ENCODE measurements around the gene TCF7L2. TPM values are rescaled to one million over a fixed set of nuclear protein-coding genes. Genes with fewer than 3 reads are reported as not detected.
A peak's percentile ranks its signal among the peaks of the same experiment; 100 is the strongest.

Gene TCF7L2
- polyA plus RNA-seq, 1 experiment, result 11.3 TPM

- no peak overlapping the region for H3K4me3 ChIP-seq (ENCODE audit: low read depth, low read length)
- CTCF ChIA-PET, result interaction anchor here (0.6 kb wide), 1 partner anchor 459 kb away, joined by 3 read pairs; no protein-coding TSS in a partner anchor
- no peak for TF ChIP-seq CTCF (IDR thresholded peaks at IDR 0.05; ENCODE audit: insufficient read depth, low read depth, low read length)
Observed at GRCh38 chr10:113026679-113027078, 76.6 kb downstream of the TCF7L2 start.

GRCh38 chr10:113027230-113027573 is 77.2 kb downstream of the TCF7L2 start:
- Histone ChIP-seq H3K36me3 (ENCODE audit: control insufficient read depth, insufficient read depth, low read length) (no peaks in the 10 kb centered on the region), H3K27me3 (ENCODE audit: control insufficient read depth, insufficient read depth, low read length) (no peaks in the 10 kb centered on the region), H3K4me3 (ENCODE audit: low read depth, low read length) (no peak overlapping the region)
- ChIA-PET POLR2A (no interaction called here), CTCF (no interaction called here)
- DNase-seq (ENCODE audit: low read depth), result no peak
- no peak for TF ChIP-seq CTCF (IDR thresholded peaks at IDR 0.05; ENCODE audit: insufficient read depth, low read depth, low read length)

More at GRCh38 chr10:113026679-113027078, 76.6 kb downstream of the TCF7L2 start:
- no peaks in the 10 kb centered on the region for H3K27me3 ChIP-seq (ENCODE audit: control insufficient read depth, insufficient read depth, low read length)
- peak; percentile 59 for DNase-seq (ENCODE audit: low read depth)
- no peaks in the 10 kb centered on the region for H3K36me3 ChIP-seq (ENCODE audit: control insufficient read depth, insufficient read depth, low read length)
- POLR2A ChIA-PET, result no interaction called here

- DNase-seq (ENCODE audit: low read depth), result no peak
- TF ChIP-seq CTCF (IDR thresholded peaks at IDR 0.05; ENCODE audit: insufficient read depth, low read depth, low read length), result no peak
- Histone ChIP-seq H3K27me3 (ENCODE audit: control insufficient read depth, insufficient read depth, low read length) (no peaks in the 10 kb centered on the region), H3K4me3 (ENCODE audit: low read depth, low read length) (no peak overlapping the region), H3K36me3 (ENCODE audit: control insufficient read depth, insufficient read depth, low read length) (no peaks in the 10 kb centered on the region)
- POLR2A ChIA-PET, result no interaction called here
- CTCF ChIA-PET, result interaction anchor here (1.2 kb wide), 1 partner anchor 41 kb away, joined by 3 read pairs; no protein-coding TSS in a partner anchor
Observed at GRCh38 chr10:113027574-113028455, 77.8 kb downstream of the TCF7L2 start.

GRCh38 chr10:113028456-113029440 is 78.7 kb downstream of the TCF7L2 start:
- ChIA-PET POLR2A (no interaction called here), CTCF (interaction anchor here (1.2 kb wide), 1 partner anchor 42 kb away, joined by 3 read pairs; no protein-coding TSS in a partner anchor)
- H3K36me3 ChIP-seq (ENCODE audit: control insufficient read depth, insufficient read depth, low read length), result no peaks in the 10 kb centered on the region
- TF ChIP-seq CTCF (IDR thresholded peaks at IDR 0.05; ENCODE audit: insufficient read depth, low read depth, low read length), result no peak
- no peak for DNase-seq (ENCODE audit: low read depth)
- H3K27me3 ChIP-seq (ENCODE audit: control insufficient read depth, insufficient read depth, low read length), result no peaks in the 10 kb centered on the region
- H3K4me3 ChIP-seq (ENCODE audit: low read depth, low read length), result no peak overlapping the region

GRCh38 chr10:113030453-113030852 is 80.4 kb downstream of the TCF7L2 start:
- DNase-seq (ENCODE audit: low read depth), result no peak

More at GRCh38 chr10:113030453-113030852, 80.4 kb downstream of the TCF7L2 start:
- ChIA-PET POLR2A (no interaction called here), CTCF (interaction anchor here (0.9 kb wide), 1 partner anchor 96 kb away, joined by 3 read pairs; no protein-coding TSS in a partner anchor)
- TF ChIP-seq CTCF (IDR thresholded peaks at IDR 0.05; ENCODE audit: insufficient read depth, low read depth, low read length), result no peak
- no peaks in the 10 kb centered on the region for H3K36me3 ChIP-seq (ENCODE audit: control insufficient read depth, insufficient read depth, low read length)
- no peaks in the 10 kb centered on the region for H3K27me3 ChIP-seq (ENCODE audit: control insufficient read depth, insufficient read depth, low read length)
- no peak overlapping the region for H3K4me3 ChIP-seq (ENCODE audit: low read depth, low read length)
